HG03342 (cell line): ENCODE measurements around the gene CLDND2.
"Not testable (repeated sequence)": the region's sequence is repeated elsewhere in the genome, so short reads cannot be mapped to it uniquely, and the experiment has no call there.

Experiments used
- ATAC-seq: cut with Tn5 transposase; IDR thresholded peaks from one replicate; pipeline ENCODE4 v1.9.1; 2021; ENCODE audit warnings: mild to moderate bottlenecking, moderate library complexity; ENCODE audit not compliant: unreplicated experiment

The CLDND2 gene

GRCh38 chr19:51368366-51369282, at the start of gene CLDND2:
TSS of gene CLDND2 (minus strand) at chr19:51369003. CDS start at chr19:51368577, 426 bp downstream.
- ATAC-seq, result no peak

GRCh38 chr19:51417810-51418157, 49.0 kb upstream of the CLDND2 start:
- ATAC-seq, result peak; percentile 41

DNA sequence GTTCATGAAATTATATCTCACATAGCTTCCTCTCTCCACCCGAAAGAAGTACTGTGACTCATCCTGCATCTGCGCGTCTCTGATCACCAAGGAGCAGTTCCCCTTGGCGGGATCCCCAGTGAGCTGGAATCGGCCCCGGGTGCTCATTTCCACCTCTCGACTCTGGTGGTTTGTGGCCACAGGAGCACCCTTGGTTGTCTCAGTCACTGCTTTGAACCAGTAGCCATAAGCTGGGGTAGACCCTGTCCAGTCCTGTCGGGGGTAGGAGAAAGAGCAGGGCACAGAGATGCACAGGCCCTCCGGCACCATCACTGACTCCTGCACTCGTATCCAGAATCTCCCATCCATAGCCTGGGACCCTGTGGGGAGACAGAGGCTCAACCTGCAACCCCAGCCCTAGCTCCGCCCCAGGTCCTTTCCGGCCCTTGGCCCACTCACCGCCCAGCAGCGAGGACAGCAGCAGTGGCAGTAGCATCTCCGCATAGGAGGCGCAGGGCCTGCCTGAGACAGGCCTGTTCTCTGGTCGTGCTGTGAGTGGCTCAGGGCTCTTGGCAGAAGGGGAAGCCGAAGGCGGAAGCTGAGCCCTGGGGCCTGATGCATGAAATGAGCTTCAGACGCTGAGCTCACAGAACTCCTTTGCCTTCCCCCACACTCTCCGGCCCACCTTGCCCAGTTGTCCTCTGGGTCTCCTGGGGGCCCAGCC, 48.5 kb upstream of the CLDND2 start, which contains the start of gene SIGLEC10:
SIGLEC10 (minus strand) TSS at position 536 of the 703 bp plus-strand sequence; CDS start at position 475, 61 bp downstream.
- ATAC-seq, result peak; percentile 72

DNA sequence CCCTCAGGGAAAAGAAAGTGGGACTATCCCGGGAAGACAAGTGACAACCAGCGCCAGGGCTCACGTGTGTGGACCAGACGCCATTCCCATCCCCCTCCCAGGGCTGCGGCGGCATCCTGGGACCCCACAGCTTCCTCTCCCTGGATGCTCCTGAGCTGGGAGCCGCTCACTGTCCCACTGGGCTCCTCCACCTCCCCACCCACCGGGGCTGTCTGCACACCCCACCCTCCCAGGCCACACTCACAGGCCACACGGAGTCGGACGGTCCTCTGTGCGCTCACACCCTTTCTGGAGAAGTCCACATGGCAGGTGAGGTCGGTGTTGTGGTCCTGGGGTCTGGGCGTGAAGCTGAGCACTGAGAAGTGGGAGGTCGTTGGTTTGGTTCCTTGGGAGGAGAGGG, 47.6 kb upstream of the CLDND2 start:
- ATAC-seq, result not testable (repeated sequence)

- ATAC-seq, result no peak
These were observed 46.4 kb upstream of the CLDND2 start for GRCh38 chr19:51415187-51415586.

- ATAC-seq, result no peak
These were observed 42.3 kb upstream of the CLDND2 start for GRCh38 chr19:51410950-51411748.

DNA sequence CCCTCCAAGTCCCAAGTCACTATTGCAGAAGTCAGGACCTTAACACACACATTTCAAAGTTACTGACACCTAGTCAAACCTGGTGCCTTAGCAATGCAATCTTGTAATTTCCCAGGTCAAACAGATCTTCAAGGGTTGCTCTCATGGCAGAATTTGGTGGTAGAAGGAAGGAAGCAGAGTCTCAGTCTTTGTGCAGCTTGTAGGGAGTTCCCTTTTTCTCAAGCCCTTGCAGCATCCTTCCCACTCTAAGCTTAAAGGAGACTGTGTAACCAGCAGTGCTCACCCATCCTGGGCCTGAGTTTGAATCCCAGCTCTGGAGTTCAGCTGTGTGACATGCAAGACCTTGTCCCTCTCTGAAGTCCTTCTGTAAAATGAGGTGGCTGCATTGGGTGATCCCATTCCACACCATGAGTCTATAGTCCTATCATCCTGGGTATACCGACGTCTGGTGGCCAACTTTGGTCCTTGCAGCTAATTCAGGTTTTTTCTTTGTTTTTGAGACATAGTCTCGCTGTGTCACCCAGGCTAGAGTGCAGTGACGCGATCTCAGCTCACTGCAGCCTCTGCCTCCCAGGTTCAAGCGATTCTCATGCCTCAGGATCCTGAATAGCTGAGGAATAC, 38.8 kb upstream of the CLDND2 start:
- no peak for ATAC-seq

DNA sequence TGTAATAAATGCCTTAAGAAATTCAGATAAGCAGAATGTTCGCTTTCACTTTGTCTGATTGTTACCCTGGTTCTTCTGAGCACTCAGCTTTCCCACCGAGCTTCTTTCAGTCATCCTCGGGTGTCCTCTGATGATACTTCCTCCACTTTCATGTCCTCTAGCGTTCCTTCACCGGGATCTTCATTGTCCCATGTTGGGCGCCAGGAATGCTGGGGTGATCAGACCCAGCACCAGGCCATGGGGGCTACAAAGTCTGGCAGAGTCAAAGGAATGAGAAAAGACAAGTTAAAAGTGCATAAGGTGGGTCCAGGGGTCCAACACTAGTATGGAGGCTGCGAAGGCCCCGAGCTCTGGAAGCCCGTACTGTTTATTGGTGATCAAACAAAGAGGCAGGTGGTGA, 33.3 kb upstream of the CLDND2 start:
- no peak for ATAC-seq

DNA sequence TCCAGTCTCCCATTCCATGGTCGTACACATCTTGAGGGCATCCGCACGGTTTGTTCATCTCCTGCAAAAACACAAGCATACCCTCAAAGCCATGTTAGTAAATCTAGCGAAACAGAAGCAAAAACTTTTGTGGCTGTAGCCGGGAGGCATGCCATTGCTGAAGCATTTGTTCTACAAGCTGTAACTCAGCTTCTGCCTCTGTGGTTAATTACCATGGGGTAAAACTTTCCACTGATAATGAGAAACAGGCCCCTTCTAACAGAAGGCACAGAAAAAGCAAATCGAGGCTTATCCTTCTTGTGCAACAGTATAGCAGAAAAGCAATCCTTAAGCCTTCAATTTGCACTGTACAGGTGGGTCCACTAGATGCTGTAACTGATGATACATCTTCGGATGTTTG, 31.1 kb upstream of the CLDND2 start:
- ATAC-seq, result not testable (repeated sequence)

DNA sequence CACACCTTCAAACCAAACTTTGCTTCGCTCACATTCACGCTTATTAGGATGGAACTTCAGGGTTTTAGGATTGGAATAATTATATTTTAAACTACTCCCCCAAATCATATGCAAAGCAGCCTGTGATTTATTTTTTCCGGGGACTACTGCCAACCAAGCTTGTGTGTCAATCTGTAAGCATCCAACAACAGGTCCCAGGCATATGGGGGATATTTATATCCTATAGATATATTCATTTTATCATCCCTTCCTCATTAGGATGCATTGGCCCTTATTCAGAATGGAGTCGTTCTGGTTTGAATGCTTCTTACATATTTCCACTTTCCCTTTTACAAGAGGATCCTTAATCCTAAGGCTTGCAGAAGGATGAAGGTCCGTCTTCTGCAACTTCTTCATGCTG, 30.4 kb upstream of the CLDND2 start:
- no peak for ATAC-seq

DNA sequence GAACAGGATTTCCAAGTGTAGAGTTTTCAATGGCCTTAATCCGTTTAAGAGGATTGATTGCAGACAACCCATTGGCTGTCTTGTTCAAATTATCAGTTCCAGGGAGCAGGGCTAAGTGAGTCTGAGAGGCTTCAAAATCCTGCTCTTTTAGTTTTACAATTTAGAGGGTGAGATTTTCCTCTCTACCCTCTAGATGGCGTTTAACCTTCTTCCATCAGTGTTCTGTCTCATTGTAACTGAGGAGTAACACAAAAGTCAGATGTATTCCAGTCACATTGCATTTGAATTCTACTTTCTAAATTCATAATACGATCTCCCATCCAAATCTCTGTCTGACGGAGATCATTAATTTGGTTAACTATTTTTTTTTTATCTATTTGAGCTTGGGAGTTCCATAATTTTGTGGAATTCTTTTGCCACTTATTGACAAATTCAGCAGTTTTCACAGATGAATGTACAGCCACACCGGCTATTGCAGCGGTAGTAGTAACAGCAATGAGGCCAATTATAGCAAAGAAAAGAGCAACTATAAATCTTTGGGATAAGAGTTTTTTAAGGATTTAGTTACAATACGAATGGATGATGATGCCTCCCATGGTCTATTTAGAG, 29.4 kb upstream of the CLDND2 start:
- no peak for ATAC-seq

DNA sequence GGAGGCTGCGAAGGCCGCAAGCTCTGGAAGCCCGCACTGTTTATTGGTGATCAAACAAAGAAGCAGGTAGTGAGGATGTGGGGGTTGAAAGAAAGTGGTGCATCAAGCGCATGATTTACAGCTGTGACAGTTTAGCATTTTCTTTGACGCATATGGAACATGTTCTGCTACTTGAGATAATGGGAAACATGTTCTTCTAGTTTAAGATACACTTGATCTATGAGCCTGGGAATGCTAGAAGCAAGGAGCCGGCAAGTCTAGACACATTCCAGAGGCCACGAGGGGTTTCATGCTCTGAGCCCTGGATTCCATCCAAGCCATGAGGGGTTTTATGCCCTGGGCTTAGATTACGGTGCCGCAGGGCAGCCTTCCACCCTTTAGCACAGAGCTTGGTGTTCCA, 28.6 kb upstream of the CLDND2 start:
- ATAC-seq, result not testable (repeated sequence)

DNA sequence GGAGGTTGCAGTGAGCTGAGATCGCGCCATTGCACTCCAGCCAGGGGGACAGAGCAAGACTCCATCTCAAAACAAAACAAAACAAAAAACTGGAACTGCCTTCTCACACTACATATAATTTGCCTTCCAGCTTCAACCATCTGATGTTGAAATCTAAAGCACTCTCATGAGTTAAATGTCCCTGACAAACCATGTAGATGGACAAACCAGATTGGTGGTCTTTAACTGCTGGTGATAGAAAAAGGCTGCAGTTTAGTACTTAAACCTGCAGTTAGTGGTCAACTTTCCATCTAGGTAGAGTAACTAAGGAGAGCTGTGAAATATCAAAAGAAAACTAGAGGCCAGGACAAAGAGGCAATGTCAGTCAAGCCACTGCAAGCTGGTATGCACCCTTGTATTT, 27.4 kb upstream of the CLDND2 start:
- no peak for ATAC-seq

DNA sequence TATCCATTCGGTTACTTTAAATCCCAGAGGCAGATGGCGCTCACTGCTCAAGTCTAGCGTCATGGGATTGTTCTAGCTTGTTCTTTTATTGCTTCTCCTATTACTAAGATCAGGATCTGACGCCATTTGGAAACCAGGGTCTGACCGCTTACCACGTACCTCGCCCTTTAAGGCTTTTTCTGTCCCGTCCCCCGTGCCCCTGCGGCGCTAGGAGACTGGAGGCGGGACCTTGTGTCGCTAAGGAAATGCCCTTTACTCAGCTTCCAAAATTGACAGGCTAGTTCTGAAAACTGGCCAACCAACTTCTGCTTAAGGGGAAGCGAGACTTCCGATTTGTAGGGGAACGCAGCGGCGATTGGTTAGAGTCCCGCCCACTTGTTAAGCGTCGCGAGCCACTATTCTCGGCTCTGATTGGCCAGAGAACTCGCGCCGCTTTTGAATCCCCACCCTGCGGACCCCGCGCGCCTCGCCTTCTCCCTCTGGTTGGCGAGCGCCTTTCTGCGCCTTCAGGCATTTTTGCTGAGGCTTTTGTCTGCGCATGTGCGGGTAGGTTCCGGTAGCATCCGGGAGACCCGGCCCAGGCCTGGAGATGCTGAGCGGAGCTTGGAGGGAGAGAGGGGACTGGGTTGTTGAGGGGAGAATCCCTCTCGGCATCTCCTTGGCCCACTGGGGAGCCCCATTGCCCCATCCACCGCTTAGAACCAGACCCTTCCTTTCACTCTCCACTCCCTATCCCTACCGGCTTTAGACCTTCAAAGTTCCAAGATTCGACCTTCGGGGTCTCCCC, 25.4 kb upstream of the CLDND2 start:
- peak; percentile 79 for ATAC-seq

GRCh38 chr19:51392701-51393100, 23.9 kb upstream of the CLDND2 start:
- no peak for ATAC-seq

GRCh38 chr19:51391073-51391611, 22.3 kb upstream of the CLDND2 start:
- ATAC-seq, result no peak

DNA sequence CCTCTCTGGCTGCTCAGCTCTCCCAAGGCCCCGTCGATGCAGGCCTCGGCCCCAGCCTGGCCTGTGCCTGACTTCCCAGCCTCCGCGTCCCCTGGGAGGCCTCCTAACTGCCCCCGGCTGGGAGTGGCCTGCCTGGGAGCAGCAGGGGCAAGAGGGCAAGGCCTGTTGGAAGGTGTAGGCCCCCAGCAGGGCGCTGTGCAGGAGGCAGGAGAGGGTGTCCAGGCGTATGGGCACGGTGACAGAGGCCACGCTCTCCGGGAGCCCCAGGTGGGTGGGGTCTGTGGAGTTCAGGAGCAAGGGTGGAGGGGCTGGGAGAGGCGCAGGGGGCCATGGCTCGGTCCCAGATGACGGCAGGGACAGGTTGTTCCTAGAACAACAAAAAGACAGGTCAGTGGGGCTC, 20.3 kb upstream of the CLDND2 start:
- no peak for ATAC-seq

- no peak for ATAC-seq
These were observed 19.2 kb upstream of the CLDND2 start, which contains the start of gene LIM2 for GRCh38 chr19:51387924-51388389. TSS of gene LIM2 (minus strand) at chr19:51387974. CDS start at chr19:51387443, 531 bp downstream.
